Spleen (tissue), 7 donors: ENCODE measurements around the gene CATSPERB.

ENCODE experiments used
- CTCF ChIP-seq, 11 experiments: fragments of 200-600 bp in 7 of 11; fragments of 450-650 bp in 4 of 11; sonication (generic) in 4 of 11; IDR thresholded peaks in 8 of 11; conservative IDR thresholded peaks in 3 of 11; 1 replicate in 7 of 11; 2 replicates in 4 of 11; pipeline versions ENCODE4 v1.4.0 to v1.8.0; 2016 to 2021; ENCODE audit warnings: antibody characterized with exemption in 11 of 11, inconsistent platforms in 4 of 11, mild to moderate bottlenecking in 1 of 11
- POLR2A ChIP-seq, 3 donors: fragments of 450-650 bp; IDR thresholded peaks; one replicate each; pipeline ENCODE4 v1.5.1; 2017; ENCODE audit warnings: antibody characterized with exemption in 3 of 3, mild to moderate bottlenecking in 1 of 3
- POLR2AphosphoS5 ChIP-seq, 3 donors: sonication (generic); formaldehyde crosslinking; IDR thresholded peaks; one replicate each; pipeline ENCODE4 v1.5.1; 2017; ENCODE audit warnings: antibody characterized with exemption in 3 of 3
- donor health status: DM: no; HTN: no; CAD: no; lungs with moderate emphysema.
- donor health status: DM: no; HTN: no; CAD: no.
- donor health status: DM: no; HTN: no; CAD: no.

- no peak for TF ChIP-seq POLR2A (IDR thresholded peaks at IDR 0.05)
- TF ChIP-seq CTCF (IDR thresholded peaks at IDR 0.05 in 8 of 11, conservative IDR thresholded peaks at IDR 0.05 in 3 of 11), result no peak
- TF ChIP-seq POLR2AphosphoS5 (IDR thresholded peaks at IDR 0.05), result no peak
Measured at GRCh38 chr14:91681893-91682563, 49.9 kb downstream of the CATSPERB start.
